Activated CD4-positive, alpha-beta T cell treated with anti-CD3 and anti-CD28 coated beads, Interleukin-2, amount 50 U/mL, for 16 hours (primary cell): ENCODE data around the gene ASPDH.

ENCODE experiments used
- DNase-seq: peaks from one replicate; pipeline ENCODE4 v3.0.0-alpha.2; 2020

Gene ASPDH

GRCh38 chr19:50513746-50514345, at the start of gene ASPDH:
ASPDH (minus strand) TSS chr19:50513913; CDS start chr19:50513823, 90 bp downstream.
- no peak for DNase-seq

- no peak for DNase-seq
Measured at GRCh38 chr19:50562996-50563395, 49.3 kb upstream of the ASPDH start.

- no peak for DNase-seq
Measured at GRCh38 chr19:50562329-50562728, 48.6 kb upstream of the ASPDH start.

- no peak for DNase-seq
Measured at GRCh38 chr19:50559636-50560035, 45.9 kb upstream of the ASPDH start.

GRCh38 chr19:50558449-50558848, 44.7 kb upstream of the ASPDH start:
- DNase-seq, result no peak

- DNase-seq, result no peak
Measured at GRCh38 chr19:50558039-50558438, 44.3 kb upstream of the ASPDH start.

GRCh38 chr19:50557009-50557613, 43.4 kb upstream of the ASPDH start:
- no peak for DNase-seq

- DNase-seq, result peak; percentile 79
Measured at GRCh38 chr19:50556282-50557008, 42.7 kb upstream of the ASPDH start.

GRCh38 chr19:50555450-50556281, 42.0 kb upstream of the ASPDH start:
- DNase-seq, result no peak

- DNase-seq, result no peak
Measured at GRCh38 chr19:50555033-50555432, 41.3 kb upstream of the ASPDH start.

- DNase-seq, result no peak
Measured at GRCh38 chr19:50554212-50554611, 40.5 kb upstream of the ASPDH start.

GRCh38 chr19:50553134-50553703, 39.5 kb upstream of the ASPDH start:
- DNase-seq, result no peak

GRCh38 chr19:50552540-50552939, 38.8 kb upstream of the ASPDH start:
- no peak for DNase-seq

- no peak for DNase-seq
Measured at GRCh38 chr19:50551715-50552187, 38.0 kb upstream of the ASPDH start.

GRCh38 chr19:50551034-50551714, 37.5 kb upstream of the ASPDH start:
- DNase-seq, result no peak

GRCh38 chr19:50550594-50550966, 36.9 kb upstream of the ASPDH start:
- DNase-seq, result no peak

GRCh38 chr19:50549927-50550593, 36.3 kb upstream of the ASPDH start:
- no peak for DNase-seq

GRCh38 chr19:50549059-50549926, 35.6 kb upstream of the ASPDH start:
- DNase-seq, result no peak

- DNase-seq, result no peak
Measured at GRCh38 chr19:50548191-50549058, 34.7 kb upstream of the ASPDH start.
